K562 (cell line): Measurements from ENCODE around the gene CD22. TPM values are rescaled to one million over a fixed set of nuclear protein-coding genes. Genes with fewer than 3 reads are reported as not detected.

Experiments
- CTCFL ChIP-seq: IDR thresholded peaks from 2 replicates; pipeline ENCODE4 v1.6.1; 2011; ENCODE audit warnings: borderline replicate concordance, low read depth, mild to moderate bottlenecking, moderate library complexity, low read length; ENCODE audit not compliant: insufficient read depth, poor library complexity, severe bottlenecking
- PRMT5 ChIP-seq: sonication (generic); formaldehyde crosslinking; IDR thresholded peaks from 2 replicates; pipeline ENCODE4 v1.5.0; 2020; ENCODE audit warnings: missing genetic modification reagents
- SMC3 ChIP-seq: conservative IDR thresholded peaks from 2 replicates; pipeline ENCODE4 v1.6.1; 2011; ENCODE audit warnings: low read depth, low read length, improper control_type of control experiment; ENCODE audit not compliant: insufficient read depth
- ZBTB40 ChIP-seq, 2 experiments: fragments of 450-650 bp in 1 of 2; sonication (generic) in 1 of 2; formaldehyde crosslinking in 1 of 2; IDR thresholded peaks; 2 replicates each; pipeline versions ENCODE4 v1.7.1 to v1.9.0; 2016 to 2022; ENCODE audit warnings: inconsistent platforms in 1 of 2, mild to moderate bottlenecking in 1 of 2, missing genetic modification reagents in 1 of 2
- ZNF740 ChIP-seq, 3 experiments: fragments of 200-800 bp in 1 of 3; sonication (Bioruptor generic) in 1 of 3; sonication (generic) in 1 of 3; formaldehyde crosslinking in 1 of 3; IDR thresholded peaks; 2 replicates each; pipeline versions ENCODE4 v1.6.1 to v1.8.0; 2016 to 2022; ENCODE audit warnings: mild to moderate bottlenecking in 2 of 3, missing compliant biosample characterization in 2 of 3, missing genetic modification characterization in 2 of 3, missing genetic modification reagents in 1 of 3
- polyA plus RNA-seq, 8 experiments: library from polyadenylated mRNA; depleted of rRNA in 4 of 8; stranded (reverse) in 5 of 8; unstranded in 3 of 8; fragments of >200 nt; fragmentation: Nextera tagmentation in 2 of 8; fragmentation: Illumina TruSeq in 1 of 8; extraction: Ambion mirVana in 2 of 8; extraction: Trizol in 1 of 8; gene quantifications; 2 replicates each; pipeline versions ENCODE4 v1.2.1 to v1.2.3, GENCODE V29; 2011 to 2014; ENCODE audit warnings: inconsistent platforms in 1 of 8, missing spikeins in 1 of 8
- total RNA-seq, 7 experiments: library from RNA; depleted of rRNA in 6 of 7; stranded (reverse); fragments of >200 nt in 6 of 7; fragmentation: Illumina TruSeq in 2 of 7; extraction: Trizol in 2 of 7; gene quantifications; 2 replicates each; pipeline versions ENCODE4 v1.2.1 to v1.2.3, GENCODE V29; 2011 to 2021; ENCODE audit warnings: low replicate concordance in 1 of 7
- TF ChIP-seq, protein P1 (sequence below): fragments of 200-800 bp; sonication (Bioruptor generic); IDR thresholded peaks from 2 replicates; pipeline ENCODE4 v1.6.1; 2016; ENCODE audit warnings: missing genetic modification characterization, missing compliant biosample characterization

The CD22 gene
- total and polyA plus RNA-seq, 9 of the 15 experiments (the other 6 are each of a cell fraction or from before 2014, with no cell fraction given): 0.29 to 5.0 (median 3.5) TPM

DNA sequence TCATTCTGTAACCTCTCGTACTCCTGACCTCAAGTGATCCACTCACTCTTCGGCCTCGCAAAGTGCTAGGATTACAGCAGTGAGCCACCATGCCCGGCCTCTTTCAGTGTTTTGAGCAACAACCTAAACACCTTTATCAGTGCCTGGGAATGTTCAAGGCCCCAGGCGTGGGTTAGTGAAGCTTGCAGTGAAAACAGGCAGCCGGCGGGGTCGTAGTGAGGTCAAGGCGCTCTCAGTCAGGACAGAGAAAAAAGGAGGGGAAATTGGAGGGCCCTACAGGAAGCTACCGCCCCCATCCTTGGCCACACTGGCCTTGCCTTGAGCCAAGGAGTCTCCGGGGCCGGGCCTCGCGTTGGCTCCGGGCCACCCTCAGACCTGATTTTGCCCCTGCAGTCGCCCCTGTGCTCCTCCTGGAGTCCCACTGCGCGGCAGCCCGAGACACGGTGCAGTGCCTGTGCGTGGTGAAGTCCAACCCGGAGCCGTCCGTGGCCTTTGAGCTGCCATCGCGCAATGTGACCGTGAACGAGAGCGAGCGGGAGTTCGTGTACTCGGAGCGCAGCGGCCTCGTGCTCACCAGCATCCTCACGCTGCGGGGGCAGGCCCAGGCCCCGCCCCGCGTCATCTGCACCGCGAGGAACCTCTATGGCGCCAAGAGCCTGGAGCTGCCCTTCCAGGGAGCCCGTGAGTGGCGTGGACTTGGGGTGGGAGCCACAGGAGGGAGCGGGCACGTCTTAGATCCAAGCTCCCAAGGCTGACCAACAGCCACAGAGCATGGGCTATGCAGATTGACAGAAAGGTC is 19.3 kb upstream of the CD22 start (continued):
- TF ChIP-seq CTCFL (no peak), SMC3 (no peak), PRMT5 (CRISPR knock-in tag) (no peak), ZNF740 (CRISPR knock-in tag; IDR thresholded peaks at IDR 0.05) (no peak), ZNF740 (tag; IDR thresholded peaks at IDR 0.05) (no peak; a peak in 2 of 4 replicates), ZBTB40 (IDR thresholded peaks at IDR 0.05) (no peak), ZBTB40 (CRISPR knock-in tag; IDR thresholded peaks at IDR 0.05) (no peak)
- TF ChIP-seq, protein P1, sequence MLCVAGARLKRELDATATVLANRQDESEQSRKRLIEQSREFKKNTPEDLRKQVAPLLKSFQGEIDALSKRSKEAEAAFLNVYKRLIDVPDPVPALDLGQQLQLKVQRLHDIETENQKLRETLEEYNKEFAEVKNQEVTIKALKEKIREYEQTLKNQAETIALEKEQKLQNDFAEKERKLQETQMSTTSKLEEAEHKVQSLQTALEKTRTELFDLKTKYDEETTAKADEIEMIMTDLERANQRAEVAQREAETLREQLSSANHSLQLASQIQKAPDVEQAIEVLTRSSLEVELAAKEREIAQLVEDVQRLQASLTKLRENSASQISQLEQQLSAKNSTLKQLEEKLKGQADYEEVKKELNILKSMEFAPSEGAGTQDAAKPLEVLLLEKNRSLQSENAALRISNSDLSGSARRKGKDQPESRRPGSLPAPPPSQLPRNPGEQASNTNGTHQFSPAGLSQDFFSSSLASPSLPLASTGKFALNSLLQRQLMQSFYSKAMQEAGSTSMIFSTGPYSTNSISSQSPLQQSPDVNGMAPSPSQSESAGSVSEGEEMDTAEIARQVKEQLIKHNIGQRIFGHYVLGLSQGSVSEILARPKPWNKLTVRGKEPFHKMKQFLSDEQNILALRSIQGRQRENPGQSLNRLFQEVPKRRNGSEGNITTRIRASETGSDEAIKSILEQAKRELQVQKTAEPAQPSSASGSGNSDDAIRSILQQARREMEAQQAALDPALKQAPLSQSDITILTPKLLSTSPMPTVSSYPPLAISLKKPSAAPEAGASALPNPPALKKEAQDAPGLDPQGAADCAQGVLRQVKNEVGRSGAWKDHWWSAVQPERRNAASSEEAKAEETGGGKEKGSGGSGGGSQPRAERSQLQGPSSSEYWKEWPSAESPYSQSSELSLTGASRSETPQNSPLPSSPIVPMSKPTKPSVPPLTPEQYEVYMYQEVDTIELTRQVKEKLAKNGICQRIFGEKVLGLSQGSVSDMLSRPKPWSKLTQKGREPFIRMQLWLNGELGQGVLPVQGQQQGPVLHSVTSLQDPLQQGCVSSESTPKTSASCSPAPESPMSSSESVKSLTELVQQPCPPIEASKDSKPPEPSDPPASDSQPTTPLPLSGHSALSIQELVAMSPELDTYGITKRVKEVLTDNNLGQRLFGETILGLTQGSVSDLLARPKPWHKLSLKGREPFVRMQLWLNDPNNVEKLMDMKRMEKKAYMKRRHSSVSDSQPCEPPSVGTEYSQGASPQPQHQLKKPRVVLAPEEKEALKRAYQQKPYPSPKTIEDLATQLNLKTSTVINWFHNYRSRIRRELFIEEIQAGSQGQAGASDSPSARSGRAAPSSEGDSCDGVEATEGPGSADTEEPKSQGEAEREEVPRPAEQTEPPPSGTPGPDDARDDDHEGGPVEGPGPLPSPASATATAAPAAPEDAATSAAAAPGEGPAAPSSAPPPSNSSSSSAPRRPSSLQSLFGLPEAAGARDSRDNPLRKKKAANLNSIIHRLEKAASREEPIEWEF (CRISPR knock-in tag): peak; percentile 73; the same call in 1 of the 2 replicates
